Keratinocyte (primary cell): Measurements from ENCODE around the gene NMBR. TPM values are rescaled to one million over a fixed set of nuclear protein-coding genes. Genes with fewer than 3 reads are reported as not detected.

ENCODE experiments used
- DNase-seq: peaks from one replicate; pipeline ENCODE4 v3.0.0-alpha.2; 2011; ENCODE audit warnings: low read depth, missing footprints, low spot score
- FAIRE-seq: peaks from 2 replicates; lab custom pipeline; 2011; peaks lifted over from hg19 to GRCh38; lab: Jason Lieb, UNC
- H2AFZ ChIP-seq: 2 replicates; pipeline ENCODE4 v1.6.0; 2012; ENCODE audit warnings: low read length, control low read depth, inconsistent platforms; ENCODE audit not compliant: control insufficient read depth
- H3K27ac ChIP-seq: 2 replicates; pipeline ENCODE4 v1.5.1; 2011; ENCODE audit warnings: low read length; ENCODE audit not compliant: control insufficient read depth, insufficient read depth
- H3K27me3 ChIP-seq: 3 replicates; pipeline ENCODE4 v1.6.0; 2011; ENCODE audit warnings: low read length; ENCODE audit not compliant: control insufficient read depth, insufficient read depth; ENCODE audit errors: extremely low read depth
- H3K36me3 ChIP-seq, 2 experiments: 2 replicates in 1 of 2; 3 replicates in 1 of 2; pipeline ENCODE4 v1.5.1; 2011; ENCODE audit warnings: low read length in 2 of 2, mild to moderate bottlenecking in 1 of 2; ENCODE audit not compliant: control insufficient read depth in 2 of 2, insufficient read depth in 2 of 2; ENCODE audit errors: extremely low read depth in 1 of 2
- H3K4me1 ChIP-seq: 3 replicates; pipeline ENCODE4 v1.5.1; 2011; ENCODE audit warnings: low read length; ENCODE audit not compliant: control insufficient read depth, insufficient read depth; ENCODE audit errors: extremely low read depth
- H3K4me2 ChIP-seq: 3 replicates; pipeline ENCODE4 v1.6.0; 2011; ENCODE audit warnings: low read depth, low read length; ENCODE audit not compliant: control insufficient read depth, insufficient read depth; ENCODE audit errors: extremely low read depth
- H3K4me3 ChIP-seq, 3 experiments: fragments of 200-600 bp in 1 of 3; sonication (generic) in 1 of 3; 2 replicates in 2 of 3; 3 replicates in 1 of 3; pipeline ENCODE4 v1.5.1; 2011 to 2016; ENCODE audit warnings: low read length in 3 of 3, mild to moderate bottlenecking in 3 of 3, control low read depth in 2 of 3, inconsistent platforms in 1 of 3, low read depth in 1 of 3, mixed read lengths in 1 of 3, mixed run types in 1 of 3, moderate library complexity in 1 of 3; ENCODE audit not compliant: control insufficient read depth in 2 of 3, insufficient read depth in 2 of 3; ENCODE audit errors: extremely low read depth in 1 of 3
- H3K79me2 ChIP-seq: 2 replicates; pipeline ENCODE4 v1.6.0; 2012; ENCODE audit warnings: low read length; ENCODE audit not compliant: control insufficient read depth, insufficient read depth
- H3K9ac ChIP-seq: 3 replicates; pipeline ENCODE4 v1.6.0; 2011; ENCODE audit warnings: low read length; ENCODE audit not compliant: control insufficient read depth, insufficient read depth; ENCODE audit errors: extremely low read depth
- H3K9me1 ChIP-seq: 3 replicates; pipeline ENCODE4 v1.6.0; 2011; ENCODE audit warnings: low read length; ENCODE audit not compliant: control insufficient read depth, insufficient read depth; ENCODE audit errors: extremely low read depth
- H3K9me3 ChIP-seq: 2 replicates; pipeline ENCODE4 v1.5.1; 2012; ENCODE audit warnings: low read depth, low read length; ENCODE audit not compliant: control insufficient read depth
- H4K20me1 ChIP-seq: 3 replicates; pipeline ENCODE4 v1.6.0; 2011; ENCODE audit warnings: low read length; ENCODE audit not compliant: control insufficient read depth, insufficient read depth; ENCODE audit errors: extremely low read depth
- EZH2 ChIP-seq: IDR thresholded peaks from one replicate; pipeline ENCODE4 v1.6.1; 2012; ENCODE audit warnings: inconsistent platforms, mild to moderate bottlenecking, low read length, moderate library complexity
- dilution Hi-C: fragments of 300-500 bp; cut with MboI; formaldehyde crosslinking; loops from one replicate; pipeline ENCODE4 v1.7.0; 2020; ENCODE audit warnings: low sequenced_read_pairs; ENCODE audit not compliant: extremely low pct_ligation_motif_present
- polyA plus RNA-seq, 5 experiments: library from polyadenylated mRNA; depleted of rRNA in 3 of 5; stranded (reverse) in 3 of 5; stranded (forward) in 1 of 5; unstranded in 1 of 5; fragments of >200 nt; gene quantifications; 1 replicate in 1 of 5; 2 replicates in 3 of 5; 3 replicates in 1 of 5; pipeline versions ENCODE4 v1.2.1 to v1.2.3, GENCODE V29; 2011 to 2012; ENCODE audit warnings: missing spikeins in 2 of 5, low read depth in 1 of 5, low replicate concordance in 1 of 5
- TF ChIP-seq, protein P1 (sequence below), 3 experiments: IDR thresholded peaks in 1 of 3; conservative IDR thresholded peaks in 1 of 3; optimal IDR thresholded peaks in 1 of 3; 2 replicates in 2 of 3; 3 replicates in 1 of 3; pipeline versions ENCODE3 to v1.5.1; 2011; ENCODE audit warnings: low read length in 3 of 3, mild to moderate bottlenecking in 3 of 3, moderate library complexity in 2 of 3, control low read depth in 1 of 3, inconsistent platforms in 1 of 3; ENCODE audit not compliant: insufficient read depth in 2 of 3; ENCODE audit errors: extremely low read depth in 1 of 3

Gene NMBR
- polyA plus RNA-seq, 1 donor (not counting 4 experiments of a cell fraction or from before 2014, with no cell fraction given) = not detected

DNA sequence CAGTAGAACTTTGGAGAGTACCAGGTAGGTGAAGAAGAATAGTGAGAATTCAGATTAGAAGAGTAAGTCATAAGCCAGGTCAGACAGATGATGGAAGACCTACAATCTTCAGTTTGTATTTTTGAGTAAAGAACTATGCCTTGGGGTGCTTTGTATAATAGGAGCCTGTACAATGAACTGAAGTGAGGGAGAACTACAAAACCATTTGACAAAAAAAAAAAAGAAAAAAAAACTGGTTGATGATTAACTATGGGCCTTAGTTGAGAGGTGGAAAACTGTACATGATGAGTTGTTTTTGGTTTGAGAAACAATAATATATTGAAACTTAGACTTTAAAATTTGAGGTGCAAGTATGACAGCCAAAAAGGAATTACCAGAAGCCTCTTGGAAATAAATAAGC lies 25.8 kb upstream of the NMBR start:
- DNase-seq (no peak), FAIRE-seq (no peak)
- no peak overlapping the region for H3K9ac ChIP-seq
- no peaks in the 10 kb centered on the region for H3K9me1 ChIP-seq
- no peak overlapping the region for H3K4me3 ChIP-seq
- no peaks in the 10 kb centered on the region for H3K79me2 ChIP-seq
- H2AFZ ChIP-seq = no peak overlapping the region
- no peak overlapping the region for H3K27ac ChIP-seq
- no peak overlapping the region for H3K4me2 ChIP-seq
- H3K4me1 ChIP-seq = no peaks in the 10 kb centered on the region
- no peaks in the 10 kb centered on the region for H4K20me1 ChIP-seq
- H3K36me3 ChIP-seq = peaks cover 3 to 21% of the 10 kb centered on the region in 2 experiments
- dilution Hi-C loops = no loop called here
- TF ChIP-seq, protein P1, sequence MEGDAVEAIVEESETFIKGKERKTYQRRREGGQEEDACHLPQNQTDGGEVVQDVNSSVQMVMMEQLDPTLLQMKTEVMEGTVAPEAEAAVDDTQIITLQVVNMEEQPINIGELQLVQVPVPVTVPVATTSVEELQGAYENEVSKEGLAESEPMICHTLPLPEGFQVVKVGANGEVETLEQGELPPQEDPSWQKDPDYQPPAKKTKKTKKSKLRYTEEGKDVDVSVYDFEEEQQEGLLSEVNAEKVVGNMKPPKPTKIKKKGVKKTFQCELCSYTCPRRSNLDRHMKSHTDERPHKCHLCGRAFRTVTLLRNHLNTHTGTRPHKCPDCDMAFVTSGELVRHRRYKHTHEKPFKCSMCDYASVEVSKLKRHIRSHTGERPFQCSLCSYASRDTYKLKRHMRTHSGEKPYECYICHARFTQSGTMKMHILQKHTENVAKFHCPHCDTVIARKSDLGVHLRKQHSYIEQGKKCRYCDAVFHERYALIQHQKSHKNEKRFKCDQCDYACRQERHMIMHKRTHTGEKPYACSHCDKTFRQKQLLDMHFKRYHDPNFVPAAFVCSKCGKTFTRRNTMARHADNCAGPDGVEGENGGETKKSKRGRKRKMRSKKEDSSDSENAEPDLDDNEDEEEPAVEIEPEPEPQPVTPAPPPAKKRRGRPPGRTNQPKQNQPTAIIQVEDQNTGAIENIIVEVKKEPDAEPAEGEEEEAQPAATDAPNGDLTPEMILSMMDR (optimal IDR thresholded peaks at IDR 0.05 in 1 of 3, IDR thresholded peaks at IDR 0.05 in 1 of 3, conservative IDR thresholded peaks at IDR 0.05 in 1 of 3; ENCODE audit: extremely low read depth in 1 of 3, insufficient read depth in 2 of 3, low read length in 3 of 3) = no peak
- TF ChIP-seq EZH2 = no peak
- H3K9me3 ChIP-seq = no peaks in the 10 kb centered on the region
- H3K27me3 ChIP-seq = no peaks in the 10 kb centered on the region

DNA sequence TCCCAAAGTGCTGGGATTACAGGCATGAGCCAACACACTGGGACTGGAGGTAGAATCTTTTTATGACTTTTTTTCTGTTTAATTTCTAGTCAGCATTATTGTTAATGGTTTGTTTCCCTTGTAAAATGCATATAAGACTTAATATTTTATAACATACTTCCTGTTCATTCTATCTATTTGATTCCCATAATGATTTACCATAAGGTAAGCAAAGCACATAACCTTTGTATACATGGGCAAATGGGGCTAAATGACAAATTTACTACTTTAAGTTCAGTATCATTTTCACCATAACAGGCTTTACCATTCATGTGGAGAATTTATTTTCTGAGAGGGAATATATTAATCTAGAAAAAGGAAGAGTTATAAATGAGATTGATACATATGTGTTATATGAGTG lies 24.4 kb upstream of the NMBR start:
- Histone ChIP-seq H3K27me3 (no peaks in the 10 kb centered on the region), H3K27ac (no peak overlapping the region), H3K79me2 (peaks cover under 1% of the 10 kb centered on the region), H2AFZ (no peak overlapping the region), H3K9me1 (no peaks in the 10 kb centered on the region), H3K36me3 (peaks cover 6 to 17% of the 10 kb centered on the region in 2 experiments), H3K9ac (no peak overlapping the region), H3K4me2 (no peak overlapping the region), H4K20me1 (no peaks in the 10 kb centered on the region), H3K4me3 (no peak overlapping the region), H3K9me3 (no peaks in the 10 kb centered on the region), H3K4me1 (no peaks in the 10 kb centered on the region)
- DNase-seq (no peak), FAIRE-seq (no peak)
- TF ChIP-seq, protein P1 (optimal IDR thresholded peaks at IDR 0.05 in 1 of 3, IDR thresholded peaks at IDR 0.05 in 1 of 3, conservative IDR thresholded peaks at IDR 0.05 in 1 of 3; ENCODE audit: extremely low read depth in 1 of 3, insufficient read depth in 2 of 3, low read length in 3 of 3) = no peak
- TF ChIP-seq EZH2 = no peak
- dilution Hi-C loops = no loop called here
